Measurements from ENCODE around the gene TRAK1.

TRAK1 gene

GRCh38 chr3:42190701-42191442 is 99.7 kb downstream of the TRAK1 start:
- no peak for DNase-seq (ENCODE audit: low read depth)
- no peak overlapping the region for H3K4me3 ChIP-seq (ENCODE audit: control insufficient read depth, low read depth, low read length)
- peak; percentile 84 for TF ChIP-seq CTCF (IDR thresholded peaks at IDR 0.05; ENCODE audit: control insufficient read depth, insufficient read depth, low read depth, low read length, missing control alignments)

GRCh38 chr3:42191443-42191747 is 100.2 kb downstream of the TRAK1 start:
- DNase-seq (ENCODE audit: low read depth): no peak
- TF ChIP-seq CTCF (IDR thresholded peaks at IDR 0.05; ENCODE audit: control insufficient read depth, insufficient read depth, low read depth, low read length, missing control alignments): no peak
- no peak overlapping the region for H3K4me3 ChIP-seq (ENCODE audit: control insufficient read depth, low read depth, low read length)

- no peak for DNase-seq (ENCODE audit: low read depth)
- no peak for TF ChIP-seq CTCF (IDR thresholded peaks at IDR 0.05; ENCODE audit: control insufficient read depth, insufficient read depth, low read depth, low read length, missing control alignments)
- H3K4me3 ChIP-seq (ENCODE audit: control insufficient read depth, low read depth, low read length): no peak overlapping the region
Measured at GRCh38 chr3:42192334-42193200, 101.4 kb downstream of the TRAK1 start.

- no peak for DNase-seq (ENCODE audit: low read depth)
- H3K4me3 ChIP-seq (ENCODE audit: control insufficient read depth, low read depth, low read length): no peak overlapping the region
- no peak for TF ChIP-seq CTCF (IDR thresholded peaks at IDR 0.05; ENCODE audit: control insufficient read depth, insufficient read depth, low read depth, low read length, missing control alignments)
Measured at GRCh38 chr3:42194943-42195510, 103.9 kb downstream of the TRAK1 start.

GRCh38 chr3:42195879-42196330 is 104.7 kb downstream of the TRAK1 start:
- no peak for TF ChIP-seq CTCF (IDR thresholded peaks at IDR 0.05; ENCODE audit: control insufficient read depth, insufficient read depth, low read depth, low read length, missing control alignments)

GRCh38 chr3:42198709-42199108 is 107.6 kb downstream of the TRAK1 start:
- no peak for TF ChIP-seq CTCF (IDR thresholded peaks at IDR 0.05; ENCODE audit: control insufficient read depth, insufficient read depth, low read depth, low read length, missing control alignments)
- H3K4me3 ChIP-seq (ENCODE audit: control insufficient read depth, low read depth, low read length): no peak overlapping the region
- DNase-seq (ENCODE audit: low read depth): no peak

More at GRCh38 chr3:42195879-42196330, 104.7 kb downstream of the TRAK1 start:
- DNase-seq (ENCODE audit: low read depth): no peak
- H3K4me3 ChIP-seq (ENCODE audit: control insufficient read depth, low read depth, low read length): no peak overlapping the region
